ENCODE measurements around the gene ARHGAP32. TPM values are rescaled to one million over a fixed set of nuclear protein-coding genes. Genes with fewer than 3 reads are reported as not detected.
"Not testable (repeated sequence)": the region's sequence is repeated elsewhere in the genome, so short reads cannot be mapped to it uniquely, and the experiment has no call there.

Gene ARHGAP32
- total and polyA plus RNA-seq, 2 experiments from 2014 or later: 9.9 to 17.3 TPM

- H3K36me3 ChIP-seq (replicated peaks; ENCODE audit: insufficient read depth, low read depth): no peaks in the 10 kb centered on the region
- no peak overlapping the region for H3K4me3 ChIP-seq
- 93% methylated on average over 3 of the region's 3 CpGs for WGBS (ENCODE audit: low lambda C conversion rate, missing lambda C conversion rate)
- no peak for TF ChIP-seq CTCF (IDR thresholded peaks at IDR 0.05; ENCODE audit: poor library complexity)
- no peaks in the 10 kb centered on the region for H3K9me2 ChIP-seq (replicated peaks; ENCODE audit: insufficient read depth)
- H3K4me2 ChIP-seq: no peak overlapping the region
- H4K20me1 ChIP-seq (ENCODE audit: insufficient read depth, poor library complexity, severe bottlenecking): no peaks in the 10 kb centered on the region
- peaks cover 55% of the 10 kb centered on the region for H3K79me2 ChIP-seq
- no peak overlapping the region for H3K27ac ChIP-seq
- H3K4me1 ChIP-seq (ENCODE audit: insufficient read depth): no peaks in the 10 kb centered on the region
- no peaks in the 10 kb centered on the region for H3K27me3 ChIP-seq
- H2AFZ ChIP-seq: no peak overlapping the region
- DNase-seq (ENCODE audit: low spot score): no peak
- no peaks in the 10 kb centered on the region for H3K9me3 ChIP-seq (ENCODE audit: low read depth)
Observed at GRCh38 chr11:129163714-129164164, 28.4 kb downstream of the ARHGAP32 start.

- H3K27ac ChIP-seq: not testable (repeated sequence)
Observed at GRCh38 chr11:129157080-129157479, 35.0 kb downstream of the ARHGAP32 start.

GRCh38 chr11:129155745-129156144, 36.4 kb downstream of the ARHGAP32 start:
- no peaks in the 10 kb centered on the region for H3K4me1 ChIP-seq (ENCODE audit: insufficient read depth)
- no peaks in the 10 kb centered on the region for H3K27me3 ChIP-seq
- H3K4me3 ChIP-seq: no peak overlapping the region
- no peaks in the 10 kb centered on the region for H4K20me1 ChIP-seq (ENCODE audit: insufficient read depth, poor library complexity, severe bottlenecking)
- H2AFZ ChIP-seq: no peak overlapping the region
- no peaks in the 10 kb centered on the region for H3K9me2 ChIP-seq (replicated peaks; ENCODE audit: insufficient read depth)
- no peak for DNase-seq (ENCODE audit: low spot score)
- TF ChIP-seq EZH2phosphoT487 (IDR thresholded peaks at IDR 0.05; ENCODE audit: low read depth, severe bottlenecking, unreplicated experiment) (no peak), EZH2 (IDR thresholded peaks at IDR 0.05; ENCODE audit: borderline replicate concordance) (no peak), CTCF (IDR thresholded peaks at IDR 0.05; ENCODE audit: poor library complexity) (no peak)
- H3K79me2 ChIP-seq: peaks cover 59% of the 10 kb centered on the region
- WGBS (ENCODE audit: low lambda C conversion rate, missing lambda C conversion rate): 96% methylated on average over 9 of the region's 9 CpGs
- H3K9me3 ChIP-seq (ENCODE audit: low read depth): peaks cover 14% of the 10 kb centered on the region
- no peaks in the 10 kb centered on the region for H3K36me3 ChIP-seq (replicated peaks; ENCODE audit: insufficient read depth, low read depth)
- no peak overlapping the region for H3K27ac ChIP-seq
- H3K4me2 ChIP-seq: no peak overlapping the region

More at GRCh38 chr11:129157080-129157479, 35.0 kb downstream of the ARHGAP32 start:
- H3K27me3 ChIP-seq; H2AFZ ChIP-seq; H3K9me2 ChIP-seq (replicated peaks; ENCODE audit: insufficient read depth); H3K4me1 ChIP-seq (ENCODE audit: insufficient read depth); H4K20me1 ChIP-seq (ENCODE audit: insufficient read depth, poor library complexity, severe bottlenecking); H3K36me3 ChIP-seq (replicated peaks; ENCODE audit: insufficient read depth, low read depth); DNase-seq (ENCODE audit: low spot score); H3K9me3 ChIP-seq (ENCODE audit: low read depth); H3K4me3 ChIP-seq; H3K4me2 ChIP-seq: not testable (repeated sequence)
- peaks cover 48% of the 10 kb centered on the region for H3K79me2 ChIP-seq
- 69% methylated on average over 3 of the region's 3 CpGs for WGBS (ENCODE audit: low lambda C conversion rate, missing lambda C conversion rate)

GRCh38 chr11:129148487-129148886, 43.6 kb downstream of the ARHGAP32 start:
- 86% methylated on average over 2 of the region's 2 CpGs for WGBS (ENCODE audit: low lambda C conversion rate, missing lambda C conversion rate)
- no peak overlapping the region for H3K4me3 ChIP-seq
- no peaks in the 10 kb centered on the region for H3K9me2 ChIP-seq (replicated peaks; ENCODE audit: insufficient read depth)
- no peaks in the 10 kb centered on the region for H3K27me3 ChIP-seq
- H3K4me1 ChIP-seq (ENCODE audit: insufficient read depth): no peaks in the 10 kb centered on the region
- no peaks in the 10 kb centered on the region for H4K20me1 ChIP-seq (ENCODE audit: insufficient read depth, poor library complexity, severe bottlenecking)
- no peak for TF ChIP-seq EZH2phosphoT487 (IDR thresholded peaks at IDR 0.05; ENCODE audit: low read depth, severe bottlenecking, unreplicated experiment)
- no peak for TF ChIP-seq EZH2 (IDR thresholded peaks at IDR 0.05; ENCODE audit: borderline replicate concordance)
- no peak for TF ChIP-seq CTCF (IDR thresholded peaks at IDR 0.05; ENCODE audit: poor library complexity)
- H3K4me2 ChIP-seq: no peak overlapping the region
- H3K79me2 ChIP-seq: peaks cover 82% of the 10 kb centered on the region
- H2AFZ ChIP-seq: no peak overlapping the region
- no peak for DNase-seq (ENCODE audit: low spot score)
- H3K27ac ChIP-seq: no peak overlapping the region
- H3K36me3 ChIP-seq (replicated peaks; ENCODE audit: insufficient read depth, low read depth): no peaks in the 10 kb centered on the region
- H3K9me3 ChIP-seq (ENCODE audit: low read depth): peaks cover 16% of the 10 kb centered on the region

Data from hepatocyte (in vitro differentiated cells).